GM19328 (cell line): Measurements from ENCODE around the gene POPDC3.
"Not testable (repeated sequence)": the region's sequence is repeated elsewhere in the genome, so short reads cannot be mapped to it uniquely, and the experiment has no call there.

Experiments
- ATAC-seq: cut with Tn5 transposase; IDR thresholded peaks from one replicate; pipeline ENCODE4 v1.9.1; 2021; ENCODE audit warnings: mild to moderate bottlenecking, moderate library complexity; ENCODE audit not compliant: unreplicated experiment

Gene POPDC3, protein sequence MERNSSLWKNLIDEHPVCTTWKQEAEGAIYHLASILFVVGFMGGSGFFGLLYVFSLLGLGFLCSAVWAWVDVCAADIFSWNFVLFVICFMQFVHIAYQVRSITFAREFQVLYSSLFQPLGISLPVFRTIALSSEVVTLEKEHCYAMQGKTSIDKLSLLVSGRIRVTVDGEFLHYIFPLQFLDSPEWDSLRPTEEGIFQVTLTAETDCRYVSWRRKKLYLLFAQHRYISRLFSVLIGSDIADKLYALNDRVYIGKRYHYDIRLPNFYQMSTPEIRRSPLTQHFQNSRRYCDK

DNA sequence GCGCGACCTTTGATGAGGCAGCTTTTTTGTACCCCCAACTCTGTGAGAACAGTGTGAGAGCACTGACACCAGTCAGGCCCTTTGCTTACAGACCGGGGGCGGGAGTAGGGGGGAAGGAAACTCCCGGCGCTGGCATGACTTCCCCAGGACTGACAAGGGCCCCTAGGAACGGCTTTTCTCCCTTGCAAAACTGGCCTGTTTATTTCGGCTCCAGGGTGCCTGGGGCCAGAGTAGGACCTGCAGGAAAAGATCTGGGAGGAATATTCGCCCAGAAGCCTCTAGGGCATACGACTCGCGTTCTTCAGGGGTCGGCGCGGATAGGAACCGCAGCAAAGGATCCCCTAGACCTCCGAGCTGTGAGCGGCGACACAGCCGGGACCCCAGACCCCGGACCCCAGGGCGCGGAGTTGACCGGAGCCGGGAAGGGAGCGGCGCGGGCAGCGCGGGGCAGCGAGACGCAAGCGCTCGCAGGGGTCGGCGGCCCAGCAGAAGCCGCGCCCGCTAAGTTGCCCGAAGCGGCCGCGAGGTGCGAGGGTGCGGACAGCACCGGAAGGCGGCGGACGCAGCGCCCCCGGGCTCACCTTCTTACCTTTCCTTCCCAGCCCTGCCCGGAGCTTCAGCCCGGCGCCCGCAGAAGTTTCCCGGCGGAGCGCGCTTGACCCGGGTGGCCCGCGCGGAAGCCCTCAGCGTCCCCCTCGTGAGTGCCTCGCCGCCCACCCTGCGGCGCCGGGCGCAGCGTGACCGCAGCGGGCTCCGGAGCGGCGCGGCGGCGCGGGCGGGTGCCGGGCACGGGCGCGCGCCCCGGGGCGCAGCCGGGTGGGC lies at the start of gene POPDC3:
Gene POPDC3, minus strand, starts transcription at position 771 of the 822 bp plus-strand sequence. CDS start 18,105 bp downstream, outside the sequence.
- ATAC-seq, result peak; percentile 58

DNA sequence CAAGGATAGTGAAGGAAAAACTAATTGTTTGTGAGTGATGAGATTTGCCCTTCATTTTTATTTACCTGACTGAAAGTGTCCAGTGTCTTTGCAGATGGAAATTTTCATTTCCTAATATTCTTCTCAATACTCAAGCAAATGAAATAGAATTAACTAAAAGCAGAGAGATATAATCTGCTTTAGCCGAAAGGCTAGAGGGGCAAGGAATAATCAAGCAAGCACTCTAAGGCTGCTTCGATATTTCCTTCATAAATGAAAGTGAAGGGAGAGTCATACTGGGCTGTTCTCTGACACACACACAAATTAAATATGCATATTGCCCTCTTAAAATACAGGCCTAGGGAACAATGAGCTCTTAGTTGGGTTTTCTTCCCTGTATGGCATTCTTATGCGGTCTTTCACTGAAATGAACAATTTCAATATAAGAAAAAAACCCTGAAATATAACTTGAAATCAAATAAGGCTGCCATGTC lies 47.5 kb upstream of the POPDC3 start:
- no peak for ATAC-seq

DNA sequence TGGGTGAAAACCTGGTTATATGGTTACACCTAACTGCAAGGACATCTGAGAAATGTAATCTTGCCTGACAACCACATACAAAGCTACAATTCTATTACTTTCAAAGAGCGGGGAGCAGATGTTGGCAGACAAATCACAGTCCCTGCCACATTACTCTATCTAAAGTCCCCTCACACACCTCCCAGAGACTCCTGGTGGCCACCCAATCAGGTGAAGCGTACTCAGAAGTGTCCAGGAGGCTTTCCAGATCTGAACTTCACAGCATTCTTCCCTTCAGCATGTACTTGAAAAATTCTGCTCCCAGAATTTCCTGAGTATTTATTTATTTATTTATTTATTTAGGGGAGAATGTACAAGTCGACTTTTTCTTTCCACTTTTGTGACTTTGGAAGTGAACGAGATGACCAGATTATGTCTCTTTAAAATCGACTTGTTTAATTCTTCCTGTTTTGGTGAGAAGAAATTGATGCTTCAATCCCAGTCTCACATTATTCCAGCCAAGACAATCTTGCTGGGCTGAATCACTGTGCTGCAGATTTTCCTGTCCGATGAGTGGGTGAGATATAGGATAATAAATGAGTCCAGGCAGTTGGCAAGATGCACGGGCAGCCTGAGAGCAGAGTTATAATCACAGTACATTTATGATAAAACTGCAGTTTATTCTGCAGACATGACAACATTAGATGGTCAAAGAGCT lies 46.9 kb upstream of the POPDC3 start:
- ATAC-seq, result no peak

DNA sequence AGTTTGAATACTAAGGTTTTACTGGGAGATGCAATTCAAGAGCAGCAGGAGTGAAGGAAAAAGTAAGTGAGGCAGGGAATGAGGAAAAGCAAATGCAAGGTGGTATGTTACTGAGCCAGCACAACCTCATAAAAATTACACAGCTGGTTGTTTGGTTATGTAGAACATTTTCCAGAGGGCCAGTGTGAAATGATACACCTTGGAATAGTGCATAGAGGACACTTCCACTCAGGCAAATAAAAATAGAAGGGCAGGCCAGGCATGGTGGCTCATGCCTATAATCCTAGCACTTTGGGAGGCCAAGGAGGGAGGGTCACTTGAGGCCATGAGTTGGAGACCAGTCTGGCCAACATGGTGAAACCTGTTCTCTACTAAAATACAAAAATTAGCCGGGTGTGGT lies 43.4 kb upstream of the POPDC3 start:
- ATAC-seq, result no peak

DNA sequence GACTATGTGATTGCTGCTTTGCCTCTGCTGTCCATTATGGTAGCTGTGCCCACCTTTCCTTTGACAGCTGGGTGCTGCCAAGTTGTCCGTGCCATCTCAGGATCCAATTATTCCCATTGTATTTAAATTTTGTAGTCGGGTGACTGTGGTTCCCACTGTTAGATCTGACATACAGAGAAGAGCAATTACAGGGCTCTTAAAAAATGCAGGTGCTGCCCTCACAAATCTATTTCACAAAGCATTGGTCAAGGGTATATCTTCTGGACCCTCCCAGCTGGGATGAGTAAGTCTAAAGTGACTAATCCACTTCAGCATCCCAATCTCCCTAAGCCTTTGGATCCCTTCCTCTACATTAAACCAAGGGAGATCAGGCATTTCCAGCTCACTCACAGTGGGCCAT lies 41.4 kb upstream of the POPDC3 start:
- not testable (repeated sequence) for ATAC-seq

DNA sequence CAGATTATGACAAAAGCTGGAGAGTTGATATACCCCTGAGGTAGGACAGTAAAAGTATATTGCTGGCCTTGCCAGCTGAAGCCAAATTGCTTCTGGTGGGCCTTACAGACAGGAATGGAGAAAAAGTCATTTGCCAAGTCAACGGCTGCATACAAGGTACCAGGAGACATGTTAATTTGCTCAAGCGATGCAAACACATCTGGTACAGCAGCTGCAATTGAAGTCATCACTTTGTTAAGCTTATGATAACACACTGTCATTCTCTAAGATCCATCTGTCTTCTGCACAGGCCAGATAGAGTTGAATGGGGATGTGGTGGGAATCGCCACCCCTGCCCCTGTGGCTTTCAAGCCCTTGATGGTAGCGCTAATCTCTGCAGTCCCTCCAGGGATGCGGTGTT lies 40.4 kb upstream of the POPDC3 start:
- no peak for ATAC-seq

DNA sequence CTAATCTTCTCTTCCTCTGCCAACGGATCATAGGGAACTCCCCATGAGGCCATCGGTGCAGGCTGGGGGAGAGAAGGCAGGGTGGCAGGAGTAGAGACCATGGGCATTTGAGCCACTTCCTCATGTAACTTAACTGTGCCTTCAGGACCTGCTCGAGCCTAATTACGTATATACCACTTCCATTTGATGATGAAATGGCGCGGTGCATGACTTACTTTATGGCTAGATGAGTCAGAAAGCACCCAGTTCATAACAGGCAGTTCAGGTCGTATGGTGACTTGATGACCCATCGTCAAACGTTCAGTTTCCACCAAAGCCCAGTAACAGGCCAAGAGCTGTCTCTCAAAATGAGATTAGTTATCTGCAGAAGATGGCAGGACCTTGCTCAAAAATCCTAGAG lies 39.4 kb upstream of the POPDC3 start:
- ATAC-seq, result not testable (repeated sequence)

DNA sequence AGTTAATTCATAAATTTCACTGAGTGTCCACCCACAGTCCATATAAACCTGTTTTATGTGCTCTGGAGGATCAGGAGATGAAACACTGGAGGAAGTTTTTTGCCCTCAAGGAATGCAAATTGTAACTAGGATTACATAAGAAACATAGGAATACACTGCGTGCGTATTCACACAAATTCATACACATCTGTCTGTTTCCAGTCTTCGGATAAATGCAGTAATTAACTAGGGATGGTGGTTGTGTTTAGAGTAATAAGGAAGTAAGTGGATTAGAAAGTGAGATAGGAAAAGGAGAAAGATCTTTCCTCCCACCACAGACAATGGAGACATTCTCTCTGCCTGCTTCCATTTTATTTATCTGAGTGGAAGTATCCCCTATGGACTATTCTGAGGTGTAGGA lies 35.7 kb upstream of the POPDC3 start:
- no peak for ATAC-seq

DNA sequence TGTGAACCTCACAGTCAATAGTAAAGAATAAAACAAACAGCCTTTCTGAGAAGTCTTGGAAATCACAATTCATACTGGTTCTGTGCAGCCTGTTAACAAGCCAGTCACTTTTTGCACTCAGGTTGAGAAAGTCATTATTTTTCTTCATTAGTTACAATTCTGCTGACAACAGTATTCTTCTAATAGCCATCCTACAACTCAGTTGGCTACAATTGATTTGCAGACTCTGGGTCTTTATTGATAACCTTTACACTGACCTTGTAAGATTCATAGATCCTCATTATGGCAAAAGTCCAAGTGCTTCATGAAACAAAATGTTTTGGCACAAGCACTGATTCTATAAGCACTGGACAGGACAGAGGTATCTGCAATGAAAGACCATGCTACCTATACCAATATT lies 34.9 kb upstream of the POPDC3 start:
- no peak for ATAC-seq

DNA sequence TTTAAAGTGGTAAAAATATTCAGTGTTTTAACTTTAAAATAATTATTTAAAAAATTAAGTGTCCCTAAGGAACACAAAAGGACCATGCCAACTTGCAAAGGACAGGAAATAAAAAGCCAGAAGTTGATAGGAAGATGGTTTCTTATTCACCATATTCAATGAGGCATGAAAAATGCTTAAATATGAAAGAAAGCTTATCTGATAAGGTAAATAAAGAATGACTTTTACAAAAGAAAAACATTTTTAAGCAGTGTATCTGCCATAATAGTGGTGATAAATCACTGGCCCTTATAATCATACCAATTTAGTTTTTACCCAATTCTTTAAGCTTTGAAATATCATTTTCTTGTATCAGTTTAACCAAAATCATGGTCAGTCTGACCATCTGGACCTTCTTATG lies 33.5 kb upstream of the POPDC3 start:
- ATAC-seq, result no peak

DNA sequence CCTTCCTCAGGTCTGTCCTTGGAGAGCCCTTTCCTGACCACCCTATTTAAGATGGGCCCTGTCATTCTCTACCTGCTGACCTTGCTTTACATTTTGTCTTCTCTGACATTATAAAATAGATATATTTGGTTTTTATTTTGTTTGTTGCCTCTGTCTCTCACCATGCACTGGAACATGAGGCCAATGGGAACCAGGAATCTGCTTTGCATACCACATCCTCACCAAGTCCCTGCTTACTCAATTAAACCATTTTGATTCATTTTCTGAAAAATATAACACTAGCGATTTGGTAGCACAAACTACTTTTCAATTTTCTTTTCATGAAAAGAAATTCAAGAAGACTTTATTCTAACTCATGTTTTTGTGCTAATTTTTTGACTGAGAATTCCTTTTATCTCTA lies 32.8 kb upstream of the POPDC3 start:
- no peak for ATAC-seq

DNA sequence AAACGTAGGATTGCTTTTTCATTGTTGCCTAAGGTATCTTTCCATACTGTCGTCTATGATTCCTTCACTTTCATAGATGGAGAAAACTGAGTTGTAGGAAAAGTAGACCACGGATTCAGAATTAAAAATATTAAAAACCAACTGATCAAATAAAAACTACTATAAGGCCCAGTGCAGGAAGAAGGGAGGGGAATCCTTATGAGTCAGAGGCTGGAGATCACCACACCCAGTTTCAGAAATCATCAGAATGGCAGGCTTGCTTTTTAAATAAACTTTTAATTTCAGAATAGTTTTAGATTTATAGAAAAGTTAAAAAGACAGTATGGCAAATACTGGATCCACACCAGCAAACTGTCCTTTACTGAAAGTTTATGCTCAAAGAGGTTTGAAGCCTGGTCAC lies 32.0 kb upstream of the POPDC3 start:
- ATAC-seq, result no peak

DNA sequence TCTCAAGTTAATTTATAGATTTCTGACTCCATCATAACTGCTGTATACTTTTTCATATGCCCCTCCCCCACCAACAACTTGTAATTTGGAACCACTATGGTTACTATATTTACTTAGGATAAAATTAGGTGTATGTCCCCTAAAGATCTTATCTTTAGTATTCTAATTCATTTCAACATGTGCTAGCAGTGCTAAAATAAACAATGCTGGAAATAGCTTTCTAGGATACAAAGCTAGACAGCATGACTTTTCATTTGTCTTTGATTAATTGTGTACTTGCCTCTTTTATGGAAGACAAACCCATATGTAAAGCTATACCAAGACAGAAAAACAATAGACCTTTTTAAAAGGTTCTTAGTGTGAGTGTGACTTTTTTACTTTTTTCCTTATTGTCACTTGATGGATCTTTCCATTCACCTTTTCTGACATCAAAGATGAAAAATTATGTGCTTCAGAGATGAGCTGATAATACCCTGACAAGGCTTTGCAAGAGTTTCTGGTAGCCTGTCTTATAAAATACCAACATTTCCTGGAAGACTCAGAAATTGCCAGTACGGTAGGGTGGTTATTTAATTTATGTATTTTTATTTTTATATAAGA lies 31.2 kb upstream of the POPDC3 start:
- ATAC-seq, result no peak

DNA sequence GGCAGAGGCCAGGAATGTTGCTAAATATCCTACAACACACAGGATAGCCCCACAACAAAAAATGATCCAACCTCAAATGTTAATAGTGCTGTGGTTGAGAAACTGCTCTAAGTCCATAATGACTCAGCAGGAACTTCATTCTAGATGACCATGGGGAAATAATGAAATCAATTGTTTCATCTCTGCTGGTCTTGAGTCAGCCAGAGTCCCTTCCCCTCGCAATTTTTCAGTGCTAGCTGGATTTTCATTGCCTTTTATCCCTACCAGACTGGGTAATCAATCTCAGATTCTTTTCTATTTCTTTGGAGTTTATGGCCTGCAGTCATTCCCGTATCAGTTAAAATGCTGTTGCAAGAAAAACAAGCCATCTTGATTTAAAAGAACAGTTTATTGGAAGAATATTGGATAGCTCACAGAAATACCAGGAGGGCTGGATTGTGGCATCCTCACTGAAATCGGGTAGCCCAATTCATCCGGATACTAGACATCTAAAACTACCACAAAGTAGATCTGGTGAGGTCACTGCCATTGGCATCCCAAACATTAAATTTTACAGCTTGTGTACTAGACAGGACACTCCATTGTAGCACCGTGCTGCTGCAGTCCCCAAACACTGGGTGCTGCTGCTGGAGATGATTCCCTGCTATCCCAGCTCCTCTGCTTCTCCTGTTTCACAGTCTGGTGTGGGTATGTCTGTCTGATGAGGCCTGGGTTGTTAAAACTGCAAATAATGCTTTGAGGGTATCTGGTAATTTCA lies 30.3 kb upstream of the POPDC3 start:
- ATAC-seq, result no peak

DNA sequence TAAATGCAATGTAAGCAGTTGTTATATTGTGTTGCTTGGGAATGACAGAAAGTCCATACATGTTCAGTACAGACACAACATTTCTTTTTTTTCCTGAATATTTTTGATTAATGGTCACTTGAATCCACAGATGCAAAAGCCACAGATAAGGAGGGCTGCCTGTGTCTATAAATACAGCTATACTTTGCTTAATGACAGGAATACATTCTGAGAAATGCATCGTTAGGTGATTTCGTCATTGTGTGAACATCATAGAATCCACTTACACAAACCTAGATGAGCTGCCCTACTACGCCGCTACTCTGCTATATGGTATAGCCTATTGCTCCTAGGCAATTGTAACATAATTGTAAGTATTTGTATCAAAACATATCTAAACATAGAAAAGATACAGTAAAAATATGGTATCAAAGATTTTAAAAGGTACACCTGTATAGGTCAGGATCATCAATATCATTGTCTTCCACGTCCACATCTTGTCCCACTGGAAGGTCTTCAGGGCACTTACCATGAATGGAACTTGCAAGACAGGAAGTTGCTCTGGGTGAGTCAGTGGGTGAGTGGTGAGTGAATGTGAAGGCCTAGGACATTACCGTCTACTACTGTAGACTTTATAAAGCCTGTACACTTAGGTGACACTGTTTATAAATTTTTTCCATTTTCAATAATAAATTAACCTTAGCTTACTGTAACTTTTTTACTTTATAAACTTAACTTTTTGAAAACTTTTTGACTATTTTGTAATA lies 27.9 kb upstream of the POPDC3 start:
- ATAC-seq, result no peak

DNA sequence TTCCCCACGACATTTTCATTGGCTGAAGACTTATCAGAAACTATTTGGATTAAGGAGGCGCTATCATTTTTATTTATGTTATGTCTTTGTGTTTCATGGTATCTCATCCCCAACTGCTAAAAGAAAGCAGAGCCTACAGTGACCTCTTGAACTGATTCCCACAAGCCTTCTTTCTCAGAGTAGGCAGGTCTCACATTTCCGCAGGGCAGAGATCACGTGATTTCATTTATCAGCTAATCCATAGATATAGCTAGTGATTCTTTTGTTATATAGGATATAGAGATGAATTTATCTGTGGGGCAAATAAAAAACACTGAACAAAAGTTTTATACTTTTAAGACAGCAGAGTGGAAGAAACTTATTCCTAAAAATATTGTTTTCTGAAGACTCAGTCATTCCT lies 25.0 kb upstream of the POPDC3 start:
- no peak for ATAC-seq

DNA sequence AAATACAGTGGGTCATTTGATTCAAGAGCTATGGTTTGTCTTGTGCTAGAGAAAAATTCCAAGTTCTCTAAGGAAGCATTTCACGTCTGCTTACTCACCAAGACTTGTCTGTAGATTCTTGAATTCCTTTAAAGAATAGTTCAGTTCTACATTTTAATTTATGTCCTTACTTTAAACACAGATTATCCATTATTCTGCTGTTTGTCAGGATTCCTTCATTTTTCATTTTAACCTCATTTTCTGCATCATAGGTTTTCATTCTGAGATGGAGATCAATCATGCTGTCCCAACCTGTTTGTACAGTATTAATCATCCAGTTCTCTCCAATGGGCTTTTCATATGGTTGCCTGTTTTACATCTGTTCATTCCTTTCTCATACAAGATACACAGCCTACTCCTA lies 24.5 kb upstream of the POPDC3 start:
- no peak for ATAC-seq

DNA sequence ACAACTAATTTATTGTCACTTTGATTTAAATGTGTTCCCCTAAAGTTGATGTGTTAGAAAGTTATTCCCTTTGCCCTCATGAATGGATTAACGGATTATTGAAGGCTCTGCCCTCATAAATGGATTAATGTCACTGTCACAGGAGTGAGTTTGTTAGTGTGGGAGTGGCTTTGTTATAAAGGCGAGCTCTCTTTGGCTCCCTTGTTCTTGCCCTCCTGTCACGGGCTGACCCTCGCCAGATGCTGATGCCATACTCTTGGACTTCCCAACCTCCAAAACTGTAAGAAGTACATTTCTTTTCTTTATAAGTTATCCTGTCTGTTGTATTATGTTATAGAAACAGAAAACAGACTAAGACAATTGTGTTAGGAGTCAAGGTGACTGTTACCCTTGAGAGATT lies 22.7 kb upstream of the POPDC3 start:
- ATAC-seq, result no peak

DNA sequence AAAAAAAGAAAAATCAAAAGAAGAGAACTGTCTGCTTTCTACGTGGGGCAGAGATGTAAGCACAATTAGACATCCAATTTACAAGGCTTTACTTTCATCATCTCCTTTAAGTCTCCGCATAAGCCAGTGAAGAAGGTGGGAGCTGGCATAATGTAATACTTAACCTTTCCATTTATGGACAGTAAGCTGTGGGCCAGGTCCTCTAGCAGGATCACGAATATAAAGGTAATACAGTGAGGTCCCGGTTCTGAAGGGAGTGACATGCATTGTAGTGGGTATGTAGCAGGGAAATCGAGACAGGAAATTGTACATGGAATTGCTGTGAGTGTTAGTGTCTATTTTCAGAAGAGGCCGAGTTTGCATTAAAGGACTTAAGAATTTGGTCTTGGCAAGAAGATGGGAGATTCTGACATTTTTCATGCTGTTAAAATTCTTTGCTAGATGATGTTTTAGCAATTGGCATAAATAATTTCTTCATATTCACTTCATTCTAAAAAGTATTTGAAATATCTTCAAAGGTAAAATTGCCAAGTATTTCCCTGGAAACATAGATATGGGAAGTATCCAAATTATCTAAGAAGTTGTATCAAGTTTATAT lies 20.4 kb upstream of the POPDC3 start:
- ATAC-seq, result no peak
